Measurements from ENCODE around the gene SYT3.
"Not testable (repeated sequence)": the region's sequence is repeated elsewhere in the genome, so short reads cannot be mapped to it uniquely, and the experiment has no call there.

- TF ChIP-seq EZH2 (IDR thresholded peaks at IDR 0.05; ENCODE audit: borderline replicate concordance, low read depth, low read length, poor library complexity, severe bottlenecking); CTCF (conservative IDR thresholded peaks at IDR 0.05; ENCODE audit: low read depth, low read length): not testable (repeated sequence)
Observed at GRCh38 chr19:50581795-50582660, 57.7 kb downstream of the SYT3 start.
